ENCODE results near the gene ATP13A3.

DNA sequence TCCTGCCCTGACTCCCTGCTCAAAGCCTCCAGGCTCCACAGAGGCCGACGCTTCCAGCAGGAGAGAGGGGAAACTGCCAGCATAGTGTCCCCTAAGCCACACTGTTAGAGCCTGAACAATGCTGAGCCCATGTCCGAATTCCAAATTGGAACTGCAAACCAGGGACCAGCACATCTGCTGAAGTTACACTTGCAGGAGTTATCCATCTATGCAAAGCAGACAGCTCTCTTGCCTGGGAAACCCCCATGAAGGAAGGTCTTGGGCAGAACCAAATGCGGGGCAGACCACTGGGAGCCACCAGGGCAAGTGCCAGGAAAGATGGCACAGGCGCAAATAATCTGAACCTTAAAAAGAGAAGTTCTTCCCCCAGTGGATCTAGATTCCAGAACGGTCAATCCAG is 117.9 kb downstream of the ATP13A3 start:
- TF ChIP-seq, protein P1, sequence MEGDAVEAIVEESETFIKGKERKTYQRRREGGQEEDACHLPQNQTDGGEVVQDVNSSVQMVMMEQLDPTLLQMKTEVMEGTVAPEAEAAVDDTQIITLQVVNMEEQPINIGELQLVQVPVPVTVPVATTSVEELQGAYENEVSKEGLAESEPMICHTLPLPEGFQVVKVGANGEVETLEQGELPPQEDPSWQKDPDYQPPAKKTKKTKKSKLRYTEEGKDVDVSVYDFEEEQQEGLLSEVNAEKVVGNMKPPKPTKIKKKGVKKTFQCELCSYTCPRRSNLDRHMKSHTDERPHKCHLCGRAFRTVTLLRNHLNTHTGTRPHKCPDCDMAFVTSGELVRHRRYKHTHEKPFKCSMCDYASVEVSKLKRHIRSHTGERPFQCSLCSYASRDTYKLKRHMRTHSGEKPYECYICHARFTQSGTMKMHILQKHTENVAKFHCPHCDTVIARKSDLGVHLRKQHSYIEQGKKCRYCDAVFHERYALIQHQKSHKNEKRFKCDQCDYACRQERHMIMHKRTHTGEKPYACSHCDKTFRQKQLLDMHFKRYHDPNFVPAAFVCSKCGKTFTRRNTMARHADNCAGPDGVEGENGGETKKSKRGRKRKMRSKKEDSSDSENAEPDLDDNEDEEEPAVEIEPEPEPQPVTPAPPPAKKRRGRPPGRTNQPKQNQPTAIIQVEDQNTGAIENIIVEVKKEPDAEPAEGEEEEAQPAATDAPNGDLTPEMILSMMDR (IDR thresholded peaks at IDR 0.05): no peak
- TF ChIP-seq POLR2AphosphoS5 (IDR thresholded peaks at IDR 0.05): no peak
- no peak for TF ChIP-seq POLR2A (IDR thresholded peaks at IDR 0.05)
- no peak for TF ChIP-seq EP300 (IDR thresholded peaks at IDR 0.05)
